Dermis blood vessel endothelial cell (primary cell): ENCODE measurements around the gene RRP1B. TPM values are rescaled to one million over a fixed set of nuclear protein-coding genes. Genes with fewer than 3 reads are reported as not detected.
"Not testable (repeated sequence)": the region's sequence is repeated elsewhere in the genome, so short reads cannot be mapped to it uniquely, and the experiment has no call there.

Source experiments
- DNase-seq: peaks from one replicate; pipeline ENCODE4 v3.0.0; 2010
- total RNA-seq: library from RNA; depleted of rRNA; stranded (reverse); fragments of >200 nt; gene quantifications from 2 replicates; pipeline ENCODE4 v1.2.3, GENCODE V29; 2014

The RRP1B gene, protein sequence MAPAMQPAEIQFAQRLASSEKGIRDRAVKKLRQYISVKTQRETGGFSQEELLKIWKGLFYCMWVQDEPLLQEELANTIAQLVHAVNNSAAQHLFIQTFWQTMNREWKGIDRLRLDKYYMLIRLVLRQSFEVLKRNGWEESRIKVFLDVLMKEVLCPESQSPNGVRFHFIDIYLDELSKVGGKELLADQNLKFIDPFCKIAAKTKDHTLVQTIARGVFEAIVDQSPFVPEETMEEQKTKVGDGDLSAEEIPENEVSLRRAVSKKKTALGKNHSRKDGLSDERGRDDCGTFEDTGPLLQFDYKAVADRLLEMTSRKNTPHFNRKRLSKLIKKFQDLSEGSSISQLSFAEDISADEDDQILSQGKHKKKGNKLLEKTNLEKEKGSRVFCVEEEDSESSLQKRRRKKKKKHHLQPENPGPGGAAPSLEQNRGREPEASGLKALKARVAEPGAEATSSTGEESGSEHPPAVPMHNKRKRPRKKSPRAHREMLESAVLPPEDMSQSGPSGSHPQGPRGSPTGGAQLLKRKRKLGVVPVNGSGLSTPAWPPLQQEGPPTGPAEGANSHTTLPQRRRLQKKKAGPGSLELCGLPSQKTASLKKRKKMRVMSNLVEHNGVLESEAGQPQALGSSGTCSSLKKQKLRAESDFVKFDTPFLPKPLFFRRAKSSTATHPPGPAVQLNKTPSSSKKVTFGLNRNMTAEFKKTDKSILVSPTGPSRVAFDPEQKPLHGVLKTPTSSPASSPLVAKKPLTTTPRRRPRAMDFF
- total RNA-seq = 36.1 and 40.6 TPM in 2 replicates

DNA sequence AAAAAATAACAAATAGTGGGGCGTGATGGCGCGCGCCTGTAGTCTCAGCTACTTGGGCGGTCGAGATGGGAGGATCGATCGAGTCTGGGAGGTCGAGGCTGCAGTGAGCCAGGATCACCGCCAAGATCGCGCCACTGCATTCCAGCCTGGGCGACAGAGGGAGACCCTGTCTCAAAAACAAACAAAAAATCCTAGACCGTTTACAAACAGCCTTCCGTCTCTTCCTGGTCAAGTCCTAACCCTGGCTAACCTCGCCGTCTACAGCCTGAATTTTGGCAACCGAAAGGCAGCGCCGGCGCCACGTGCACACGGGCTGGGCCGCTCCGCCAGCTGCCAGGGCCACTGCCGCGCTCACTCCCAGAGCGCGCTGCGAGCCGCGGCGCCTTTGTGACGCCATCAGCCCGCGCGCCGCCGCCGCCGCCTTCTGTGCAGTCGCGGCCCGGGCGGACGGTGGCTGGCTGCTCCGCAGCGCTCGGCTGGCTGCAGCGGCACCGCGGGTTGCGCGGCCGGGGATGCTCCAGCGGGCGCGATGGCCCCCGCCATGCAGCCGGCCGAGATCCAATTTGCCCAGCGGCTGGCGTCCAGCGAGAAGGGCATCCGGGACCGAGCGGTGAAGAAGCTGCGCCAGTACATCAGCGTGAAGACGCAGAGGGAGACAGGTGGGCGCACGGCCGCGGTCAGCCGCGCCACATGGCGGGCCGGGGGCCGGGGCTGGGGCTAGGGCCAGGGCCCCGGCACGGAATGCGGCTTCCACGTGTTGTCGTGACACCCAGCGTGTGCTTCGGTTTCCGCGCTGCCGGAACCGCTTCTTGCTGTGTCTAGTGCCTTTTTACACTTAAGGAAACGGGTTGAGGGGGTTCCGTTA is at the start of gene RRP1B, which contains the start of gene HSF2BP:
Gene RRP1B (plus strand): TSS at position 425 of the 865 bp plus-strand sequence. CDS start 105 bp downstream, at position 530.
Gene HSF2BP (minus strand): TSS at position 353 of the 865 bp plus-strand sequence. CDS start 1,392 bp downstream, outside the sequence.
- peak; percentile 91 for DNase-seq

- peak; percentile 85 for DNase-seq
Observed at GRCh38 chr21:43611598-43612369, 47.6 kb upstream of the RRP1B start.

GRCh38 chr21:43613755-43614638 is 45.4 kb upstream of the RRP1B start:
- no peak for DNase-seq

DNA sequence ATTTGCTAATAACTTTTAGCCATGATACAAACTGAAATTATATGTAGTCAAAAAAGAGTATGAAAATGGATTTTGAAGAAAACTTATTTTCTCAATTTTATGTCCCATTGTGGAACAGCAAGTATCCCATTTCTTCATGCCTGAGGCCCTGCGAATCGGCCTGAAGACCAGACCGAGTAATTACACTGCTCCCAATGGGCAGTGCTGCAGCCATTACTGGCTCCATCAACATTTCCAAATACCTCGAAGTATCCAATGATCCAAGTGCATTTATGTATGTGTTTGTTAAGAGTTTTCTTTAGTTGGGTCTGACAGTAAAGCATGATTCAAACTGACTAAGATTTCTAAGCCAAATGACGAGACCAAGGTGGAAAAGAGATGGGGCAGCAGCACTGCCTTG is 44.5 kb upstream of the RRP1B start:
- DNase-seq = no peak

- not testable (repeated sequence) for DNase-seq
Observed at GRCh38 chr21:43616861-43617260, 42.5 kb upstream of the RRP1B start.

DNA sequence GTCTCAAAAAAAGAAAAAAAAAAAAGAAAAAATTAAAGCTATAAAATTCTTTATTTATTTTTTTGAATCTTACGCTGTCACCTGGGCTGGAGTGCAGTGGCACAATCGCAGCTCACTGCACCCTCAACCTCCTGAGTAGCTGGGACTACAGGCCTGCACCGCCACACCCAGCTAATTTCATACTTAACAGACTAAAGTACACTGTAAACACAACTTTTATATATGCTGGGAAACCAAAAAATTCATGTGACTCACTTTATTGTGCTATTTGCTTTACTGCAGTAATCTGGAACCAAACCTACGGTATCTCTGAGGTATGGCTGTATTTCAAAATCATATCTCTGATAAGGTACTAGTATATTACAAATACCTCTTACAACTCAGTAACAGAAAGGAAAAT is 40.4 kb upstream of the RRP1B start:
- DNase-seq = no peak

DNA sequence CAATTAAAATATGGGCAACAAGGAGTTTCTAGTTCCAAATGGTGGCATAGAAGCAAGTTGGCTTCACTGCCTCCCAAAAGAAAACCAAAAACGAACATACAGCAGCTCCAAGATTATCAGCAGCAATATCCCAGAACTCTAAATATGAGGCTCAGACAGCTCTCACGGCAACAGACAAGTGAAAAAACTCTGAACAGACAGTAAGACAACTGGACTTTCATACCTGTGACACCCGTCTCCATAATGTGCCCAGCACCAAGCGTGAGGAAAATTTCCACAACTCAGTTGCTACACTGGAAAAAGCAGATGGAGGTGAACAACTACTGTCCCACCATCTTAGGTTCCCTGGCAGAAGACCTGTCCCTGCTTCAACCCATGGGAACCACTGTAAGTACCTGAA is 40.0 kb upstream of the RRP1B start:
- DNase-seq = no peak

DNA sequence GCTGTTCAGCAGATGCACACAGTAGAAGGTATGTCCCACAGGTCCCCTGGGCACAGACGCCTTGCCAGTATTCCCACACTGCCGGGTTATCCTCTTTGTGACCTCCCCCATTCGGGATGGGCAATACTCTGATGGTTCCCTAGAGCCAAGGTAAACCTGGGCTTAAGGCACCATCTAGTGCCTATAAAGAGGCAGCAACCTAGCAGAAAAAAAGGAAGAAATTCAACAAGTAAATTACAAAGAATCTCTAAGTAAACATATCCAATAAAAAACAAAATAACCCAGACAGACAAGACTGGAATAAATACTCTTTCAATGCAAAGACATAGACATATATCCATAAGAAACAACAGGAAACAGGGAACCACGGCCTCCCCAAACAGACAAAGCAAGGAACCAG is 39.5 kb upstream of the RRP1B start:
- peak; percentile 20 for DNase-seq

DNA sequence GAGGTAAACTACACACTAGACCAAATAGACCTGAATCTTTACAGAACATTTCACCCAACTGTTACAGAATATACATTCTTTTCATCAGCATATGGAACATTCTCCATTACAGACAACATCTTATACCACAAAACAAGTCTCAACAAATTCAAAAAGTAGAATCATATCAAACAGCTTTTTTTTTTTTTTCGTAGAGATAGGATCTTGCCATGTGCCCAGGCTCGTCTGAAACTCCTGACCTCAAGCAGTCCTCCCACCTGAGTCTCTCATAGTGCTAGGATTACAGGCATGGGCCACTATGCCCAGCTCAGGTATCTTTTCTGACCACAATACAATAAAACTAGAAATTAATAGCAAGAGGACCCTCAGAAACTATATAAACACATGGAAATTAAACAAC is 36.6 kb upstream of the RRP1B start:
- DNase-seq = no peak

- DNase-seq = no peak
Observed at GRCh38 chr21:43623588-43623987, 35.8 kb upstream of the RRP1B start.

DNA sequence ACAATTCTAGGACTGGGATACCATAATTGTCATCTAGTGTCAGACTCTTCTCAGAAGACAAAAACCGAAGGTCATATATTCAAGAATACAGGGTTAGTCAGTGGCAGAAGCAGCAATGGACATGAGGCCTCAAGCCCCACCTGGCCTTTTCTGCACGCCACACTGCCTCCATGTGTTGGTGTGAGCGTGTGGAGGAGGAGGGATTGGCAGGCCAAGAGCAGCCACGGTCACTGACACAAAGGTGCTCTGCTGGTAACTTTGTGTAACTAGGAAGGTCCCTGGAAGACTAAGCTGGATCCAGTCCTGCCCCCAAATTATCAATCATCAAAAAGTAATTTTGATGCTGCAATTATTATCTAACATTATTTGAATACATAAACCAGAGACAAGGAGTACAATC is 35.0 kb upstream of the RRP1B start:
- no peak for DNase-seq

- no peak for DNase-seq
Observed at GRCh38 chr21:43626390-43626789, 33.0 kb upstream of the RRP1B start.

DNA sequence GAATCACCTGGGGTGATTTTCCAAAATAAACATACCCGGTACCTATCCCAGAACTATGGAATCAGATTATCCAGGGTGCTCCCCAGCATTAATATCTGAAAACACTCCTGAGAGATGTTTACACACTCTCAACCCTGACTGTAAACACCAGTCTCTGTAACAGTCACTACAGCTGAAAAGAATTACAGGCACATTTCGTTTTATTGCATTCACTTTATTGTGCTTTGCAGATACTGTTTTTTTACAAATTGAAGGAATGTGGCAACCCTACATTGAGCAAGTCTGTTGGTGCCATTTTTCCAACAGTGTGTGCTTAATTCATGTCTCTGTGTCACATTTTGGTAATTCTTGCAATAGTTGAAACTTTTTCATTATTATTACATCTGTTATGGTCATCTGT is 31.8 kb upstream of the RRP1B start:
- DNase-seq = no peak

DNA sequence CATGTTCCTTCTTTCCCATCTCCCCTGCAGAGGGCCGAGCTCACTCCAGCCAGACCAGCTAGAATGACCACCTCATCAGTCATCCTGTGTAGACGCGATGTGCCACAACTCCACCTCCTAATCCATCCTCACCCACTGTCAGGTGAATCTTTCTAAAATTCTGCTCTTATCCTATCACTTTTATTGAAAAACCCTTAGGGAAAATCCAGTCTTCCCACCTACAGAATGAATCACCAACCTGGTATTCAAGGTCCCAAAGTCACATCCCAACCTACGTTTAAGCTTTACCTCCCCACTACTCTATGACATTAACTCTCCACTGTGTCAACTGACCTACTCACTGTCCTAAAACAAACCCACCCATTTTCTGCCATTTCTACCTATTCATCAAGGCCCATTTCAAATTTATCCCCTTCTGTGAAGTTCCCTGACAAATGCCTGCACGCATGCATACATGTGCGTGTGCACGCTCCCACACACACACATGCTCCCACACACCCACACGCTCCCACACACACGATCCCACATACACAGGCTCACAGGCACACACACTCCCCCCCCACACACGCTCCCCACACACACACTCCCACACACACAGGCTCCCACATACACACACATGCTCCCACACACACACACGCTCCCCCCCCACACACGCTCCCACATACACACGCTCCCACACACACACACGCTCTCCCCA is 27.8 kb upstream of the RRP1B start:
- DNase-seq = no peak

DNA sequence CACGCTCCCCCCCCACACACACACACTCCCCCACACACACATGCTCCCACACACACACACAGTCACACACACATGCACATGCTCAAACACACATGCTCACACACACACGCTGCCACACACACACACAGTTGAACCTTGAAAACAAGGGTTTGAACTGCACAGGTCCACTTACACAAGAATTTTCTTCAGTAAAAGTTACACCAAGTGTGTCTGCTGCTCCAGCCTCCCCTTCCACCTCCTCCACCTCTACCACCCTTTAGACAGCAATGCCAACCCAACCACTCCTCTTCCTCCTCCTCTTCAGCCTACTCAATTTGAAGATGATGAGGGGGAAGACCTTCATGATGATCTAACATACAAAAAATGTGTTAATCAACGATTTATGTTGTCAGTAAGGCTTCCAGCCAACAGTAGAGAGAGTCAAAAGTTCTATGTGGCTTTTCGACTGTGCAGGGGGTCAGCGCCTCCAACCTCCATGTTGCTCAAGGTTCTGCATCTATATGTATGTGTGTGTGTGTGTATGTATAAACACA is 26.9 kb upstream of the RRP1B start:
- DNase-seq = no peak

GRCh38 chr21:43634618-43635017 is 24.7 kb upstream of the RRP1B start:
- DNase-seq = no peak

- no peak for DNase-seq
Observed at GRCh38 chr21:43635436-43635835, 23.9 kb upstream of the RRP1B start.

- no peak for DNase-seq
Observed at GRCh38 chr21:43637530-43638158, 21.7 kb upstream of the RRP1B start.
